Measurements from ENCODE around the gene NAA10. TPM values are rescaled to one million over a fixed set of nuclear protein-coding genes. Genes with fewer than 3 reads are reported as not detected.
A peak's percentile ranks its signal among the peaks of the same experiment; 100 is the strongest.

NAA10 gene
- total and polyA plus RNA-seq, 2 of the 13 experiments (the other 11 are each of a cell fraction or from before 2014, with no cell fraction given), result 49.2 to 51.7 TPM

- TF ChIP-seq, protein P1, sequence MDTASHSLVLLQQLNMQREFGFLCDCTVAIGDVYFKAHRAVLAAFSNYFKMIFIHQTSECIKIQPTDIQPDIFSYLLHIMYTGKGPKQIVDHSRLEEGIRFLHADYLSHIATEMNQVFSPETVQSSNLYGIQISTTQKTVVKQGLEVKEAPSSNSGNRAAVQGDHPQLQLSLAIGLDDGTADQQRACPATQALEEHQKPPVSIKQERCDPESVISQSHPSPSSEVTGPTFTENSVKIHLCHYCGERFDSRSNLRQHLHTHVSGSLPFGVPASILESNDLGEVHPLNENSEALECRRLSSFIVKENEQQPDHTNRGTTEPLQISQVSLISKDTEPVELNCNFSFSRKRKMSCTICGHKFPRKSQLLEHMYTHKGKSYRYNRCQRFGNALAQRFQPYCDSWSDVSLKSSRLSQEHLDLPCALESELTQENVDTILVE (CRISPR knock-in tag; IDR thresholded peaks at IDR 0.05), result no peak
- TF ChIP-seq RFX1 (IDR thresholded peaks at IDR 0.05) (no peak), ZFP37 (CRISPR knock-in tag; IDR thresholded peaks at IDR 0.05; ENCODE audit: borderline replicate concordance) (no peak), ZNF460 (CRISPR knock-in tag; IDR thresholded peaks at IDR 0.05; ENCODE audit: borderline replicate concordance) (no peak), ZSCAN20 (CRISPR knock-in tag; IDR thresholded peaks at IDR 0.05; ENCODE audit: borderline replicate concordance) (no peak), ZNF780A (CRISPR knock-in tag; IDR thresholded peaks at IDR 0.05) (no peak), KAT2B (IDR thresholded peaks at IDR 0.05; ENCODE audit: borderline replicate concordance, low read depth, low read length) (no peak), ZNF75D (CRISPR knock-in tag; IDR thresholded peaks at IDR 0.05; ENCODE audit: borderline replicate concordance) (no peak), ZNF772 (CRISPR knock-in tag; IDR thresholded peaks at IDR 0.05) (no peak), HNRNPL (IDR thresholded peaks at IDR 0.05; ENCODE audit: low read depth, low read length) (peak; percentile 79), IRF9 (CRISPR knock-in tag; IDR thresholded peaks at IDR 0.05; ENCODE audit: borderline replicate concordance) (no peak), ZNF703 (CRISPR knock-in tag; IDR thresholded peaks at IDR 0.05; ENCODE audit: borderline replicate concordance) (no peak), ZNF263 (CRISPR knock-in tag; IDR thresholded peaks at IDR 0.05) (peak; percentile 74; the same call in 1 of the 2 replicates)
- TF ChIP-seq, protein P2, sequence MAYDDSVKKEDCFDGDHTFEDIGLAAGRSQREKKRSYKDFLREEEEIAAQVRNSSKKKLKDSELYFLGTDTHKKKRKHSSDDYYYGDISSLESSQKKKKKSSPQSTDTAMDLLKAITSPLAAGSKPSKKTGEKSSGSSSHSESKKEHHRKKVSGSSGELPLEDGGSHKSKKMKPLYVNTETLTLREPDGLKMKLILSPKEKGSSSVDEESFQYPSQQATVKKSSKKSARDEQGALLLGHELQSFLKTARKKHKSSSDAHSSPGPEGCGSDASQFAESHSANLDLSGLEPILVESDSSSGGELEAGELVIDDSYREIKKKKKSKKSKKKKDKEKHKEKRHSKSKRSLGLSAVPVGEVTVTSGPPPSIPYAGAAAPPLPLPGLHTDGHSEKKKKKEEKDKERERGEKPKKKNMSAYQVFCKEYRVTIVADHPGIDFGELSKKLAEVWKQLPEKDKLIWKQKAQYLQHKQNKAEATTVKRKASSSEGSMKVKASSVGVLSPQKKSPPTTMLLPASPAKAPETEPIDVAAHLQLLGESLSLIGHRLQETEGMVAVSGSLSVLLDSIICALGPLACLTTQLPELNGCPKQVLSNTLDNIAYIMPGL (CRISPR knock-in tag; IDR thresholded peaks at IDR 0.05; ENCODE audit: borderline replicate concordance in 1 of 2, low read depth in 1 of 2), result 0 out of 4 replicates have a peak, but pooled peaks of 1 of the 2 experiments have one; percentile 9
- TF ChIP-seq, protein P3, sequence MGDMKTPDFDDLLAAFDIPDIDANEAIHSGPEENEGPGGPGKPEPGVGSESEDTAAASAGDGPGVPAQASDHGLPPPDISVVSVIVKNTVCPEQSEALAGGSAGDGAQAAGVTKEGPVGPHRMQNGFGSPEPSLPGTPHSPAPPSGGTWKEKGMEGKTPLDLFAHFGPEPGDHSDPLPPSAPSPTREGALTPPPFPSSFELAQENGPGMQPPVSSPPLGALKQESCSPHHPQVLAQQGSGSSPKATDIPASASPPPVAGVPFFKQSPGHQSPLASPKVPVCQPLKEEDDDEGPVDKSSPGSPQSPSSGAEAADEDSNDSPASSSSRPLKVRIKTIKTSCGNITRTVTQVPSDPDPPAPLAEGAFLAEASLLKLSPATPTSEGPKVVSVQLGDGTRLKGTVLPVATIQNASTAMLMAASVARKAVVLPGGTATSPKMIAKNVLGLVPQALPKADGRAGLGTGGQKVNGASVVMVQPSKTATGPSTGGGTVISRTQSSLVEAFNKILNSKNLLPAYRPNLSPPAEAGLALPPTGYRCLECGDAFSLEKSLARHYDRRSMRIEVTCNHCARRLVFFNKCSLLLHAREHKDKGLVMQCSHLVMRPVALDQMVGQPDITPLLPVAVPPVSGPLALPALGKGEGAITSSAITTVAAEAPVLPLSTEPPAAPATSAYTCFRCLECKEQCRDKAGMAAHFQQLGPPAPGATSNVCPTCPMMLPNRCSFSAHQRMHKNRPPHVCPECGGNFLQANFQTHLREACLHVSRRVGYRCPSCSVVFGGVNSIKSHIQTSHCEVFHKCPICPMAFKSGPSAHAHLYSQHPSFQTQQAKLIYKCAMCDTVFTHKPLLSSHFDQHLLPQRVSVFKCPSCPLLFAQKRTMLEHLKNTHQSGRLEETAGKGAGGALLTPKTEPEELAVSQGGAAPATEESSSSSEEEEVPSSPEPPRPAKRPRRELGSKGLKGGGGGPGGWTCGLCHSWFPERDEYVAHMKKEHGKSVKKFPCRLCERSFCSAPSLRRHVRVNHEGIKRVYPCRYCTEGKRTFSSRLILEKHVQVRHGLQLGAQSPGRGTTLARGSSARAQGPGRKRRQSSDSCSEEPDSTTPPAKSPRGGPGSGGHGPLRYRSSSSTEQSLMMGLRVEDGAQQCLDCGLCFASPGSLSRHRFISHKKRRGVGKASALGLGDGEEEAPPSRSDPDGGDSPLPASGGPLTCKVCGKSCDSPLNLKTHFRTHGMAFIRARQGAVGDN (CRISPR knock-in tag; IDR thresholded peaks at IDR 0.05), result 0 out of 2 replicates have a peak, but pooled peaks have one; percentile 15
These were observed 11.6 kb downstream of the NAA10 start (continued) for GRCh38 chrX:153922932-153923857.
